ENCODE measurements around the gene GRIN2C. TPM values are rescaled to one million over a fixed set of nuclear protein-coding genes. Genes with fewer than 3 reads are reported as not detected.
A peak's percentile ranks its signal among the peaks of the same experiment; 100 is the strongest.
"Not testable (repeated sequence)": the region's sequence is repeated elsewhere in the genome, so short reads cannot be mapped to it uniquely, and the experiment has no call there.

The GRIN2C gene
- total RNA-seq (ENCODE audit: unreplicated experiment): 0.74 TPM
- long read RNA-seq: 0 reads

- peak; percentile 12 for TF ChIP-seq CTCF (IDR thresholded peaks at IDR 0.05; ENCODE audit: unreplicated experiment)
- Mint-ChIP-seq H3K4me1 (ENCODE audit: unreplicated experiment) (peaks cover 3% of the 10 kb centered on the region), H3K36me3 (ENCODE audit: low read depth, unreplicated experiment) (peaks cover 6% of the 10 kb centered on the region), H3K9me3 (ENCODE audit: unreplicated experiment) (no peaks in the 10 kb centered on the region), H3K27ac (ENCODE audit: unreplicated experiment) (no peak within 1 kb of the TSS), H3K27me3 (ENCODE audit: unreplicated experiment) (peaks cover 20% of the 10 kb centered on the region), H3K4me3 (ENCODE audit: unreplicated experiment) (peak within 1 kb of the TSS; percentile 71)
- peak; percentile 54 for DNase-seq (ENCODE audit: low spot score)
Measured at GRCh38 chr17:74859459-74860228, at the start of gene GRIN2C. Gene GRIN2C, minus strand, starts transcription at chr17:74859885. Its CDS starts 4,793 bp downstream, at chr17:74855092.

GRCh38 chr17:74909097-74909496, 49.4 kb upstream of the GRIN2C start:
- not testable (repeated sequence) for H3K4me3 Mint-ChIP-seq (ENCODE audit: unreplicated experiment); H3K9me3 Mint-ChIP-seq (ENCODE audit: unreplicated experiment); H3K27me3 Mint-ChIP-seq (ENCODE audit: unreplicated experiment); H3K27ac Mint-ChIP-seq (ENCODE audit: unreplicated experiment); H3K4me1 Mint-ChIP-seq (ENCODE audit: unreplicated experiment); DNase-seq (ENCODE audit: low spot score); H3K36me3 Mint-ChIP-seq (ENCODE audit: low read depth, unreplicated experiment)

GRCh38 chr17:74907012-74907411, 47.3 kb upstream of the GRIN2C start:
- Mint-ChIP-seq H3K36me3 (ENCODE audit: low read depth, unreplicated experiment) (no peaks in the 10 kb centered on the region), H3K4me3 (ENCODE audit: unreplicated experiment) (no peak overlapping the region), H3K27ac (ENCODE audit: unreplicated experiment) (no peak overlapping the region), H3K27me3 (ENCODE audit: unreplicated experiment) (peaks cover 7% of the 10 kb centered on the region), H3K9me3 (ENCODE audit: unreplicated experiment) (no peaks in the 10 kb centered on the region), H3K4me1 (ENCODE audit: unreplicated experiment) (peaks cover 4% of the 10 kb centered on the region)
- TF ChIP-seq CTCF (IDR thresholded peaks at IDR 0.05; ENCODE audit: unreplicated experiment): no peak
- DNase-seq (ENCODE audit: low spot score): no peak

GRCh38 chr17:74906214-74906793, 46.6 kb upstream of the GRIN2C start:
- not testable (repeated sequence) for DNase-seq (ENCODE audit: low spot score); H3K9me3 Mint-ChIP-seq (ENCODE audit: unreplicated experiment); H3K36me3 Mint-ChIP-seq (ENCODE audit: low read depth, unreplicated experiment); H3K27me3 Mint-ChIP-seq (ENCODE audit: unreplicated experiment); H3K4me3 Mint-ChIP-seq (ENCODE audit: unreplicated experiment); H3K4me1 Mint-ChIP-seq (ENCODE audit: unreplicated experiment)
- peak overlapping the region; percentile 74 for H3K27ac Mint-ChIP-seq (ENCODE audit: unreplicated experiment)

GRCh38 chr17:74904687-74905409, 45.2 kb upstream of the GRIN2C start:
- Mint-ChIP-seq H3K4me3 (ENCODE audit: unreplicated experiment) (no peak overlapping the region), H3K4me1 (ENCODE audit: unreplicated experiment) (peaks cover 4% of the 10 kb centered on the region), H3K27me3 (ENCODE audit: unreplicated experiment) (peaks cover 7% of the 10 kb centered on the region), H3K36me3 (ENCODE audit: low read depth, unreplicated experiment) (no peaks in the 10 kb centered on the region), H3K27ac (ENCODE audit: unreplicated experiment) (no peak overlapping the region), H3K9me3 (ENCODE audit: unreplicated experiment) (no peaks in the 10 kb centered on the region)
- no peak for TF ChIP-seq CTCF (IDR thresholded peaks at IDR 0.05; ENCODE audit: unreplicated experiment)
- DNase-seq (ENCODE audit: low spot score): no peak
